Stimulated activated memory B cell treated with anti-CD40 and anti-IgM and Interleukin-4, amounts not matched to agents 10 μg/mL and 1 μg/mL and 100 μg/mL, for 72 hours (primary cell): ENCODE data around the gene CHODL.

Experiments
- ATAC-seq: fragments of 150-1000 bp; cut with Tn5 transposase; 2 replicates; pipeline ENCODE4 v1.10.0; 2021
- H3K27ac Mint-ChIP-seq: one replicate; pipeline ENCODE4 v1.8.0; 2022; ENCODE audit warnings: mild to moderate bottlenecking, mixed read lengths
- H3K27me3 Mint-ChIP-seq: one replicate; pipeline ENCODE4 v1.8.0; 2022; ENCODE audit warnings: mixed read lengths
- H3K36me3 Mint-ChIP-seq: one replicate; pipeline ENCODE4 v1.8.0; 2022; ENCODE audit warnings: mixed read lengths
- H3K4me1 Mint-ChIP-seq: one replicate; pipeline ENCODE4 v1.8.0; 2022; ENCODE audit warnings: mixed read lengths
- H3K4me3 Mint-ChIP-seq: one replicate; pipeline ENCODE4 v1.8.0; 2022; ENCODE audit warnings: mild to moderate bottlenecking, moderate library complexity, mixed read lengths
- H3K9me3 Mint-ChIP-seq: one replicate; pipeline ENCODE4 v1.8.0; 2022; ENCODE audit warnings: mixed read lengths

The CHODL gene, protein sequence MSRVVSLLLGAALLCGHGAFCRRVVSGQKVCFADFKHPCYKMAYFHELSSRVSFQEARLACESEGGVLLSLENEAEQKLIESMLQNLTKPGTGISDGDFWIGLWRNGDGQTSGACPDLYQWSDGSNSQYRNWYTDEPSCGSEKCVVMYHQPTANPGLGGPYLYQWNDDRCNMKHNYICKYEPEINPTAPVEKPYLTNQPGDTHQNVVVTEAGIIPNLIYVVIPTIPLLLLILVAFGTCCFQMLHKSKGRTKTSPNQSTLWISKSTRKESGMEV

GRCh38 chr21:18244671-18245463 lies at the start of gene CHODL:
CHODL (plus strand) TSS chr21:18244833; CDS start chr21:18245224, 391 bp downstream.
- Mint-ChIP-seq H3K36me3 (no peaks in the 10 kb centered on the region), H3K27me3 (peaks cover 9% of the 10 kb centered on the region), H3K9me3 (no peaks in the 10 kb centered on the region), H3K4me3 (no peak within 1 kb of the TSS), H3K4me1 (no peaks in the 10 kb centered on the region), H3K27ac (no peak within 1 kb of the TSS)
- no peak for ATAC-seq

DNA sequence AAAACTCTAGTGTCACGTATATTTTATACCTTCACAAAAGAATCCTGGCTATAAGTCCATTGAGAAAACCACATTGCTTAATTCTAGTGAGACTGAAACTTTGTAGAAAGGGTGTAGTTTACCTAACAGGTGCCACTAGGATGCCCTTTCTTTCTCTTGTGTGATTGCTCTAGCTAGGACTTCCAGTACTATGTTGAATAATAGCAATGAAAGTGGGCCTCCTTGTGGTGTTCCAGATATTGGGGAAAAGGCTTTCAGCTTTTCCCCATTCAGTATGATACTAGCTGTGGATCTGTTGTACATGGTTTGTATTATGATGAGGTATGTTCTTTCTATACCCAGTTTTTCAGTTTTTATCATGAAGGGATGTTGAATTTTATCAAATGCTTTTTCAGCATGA lies 39.7 kb upstream of the CHODL start:
- no peak for ATAC-seq
- peaks cover 5% of the 10 kb centered on the region for H3K9me3 Mint-ChIP-seq
- H3K27me3 Mint-ChIP-seq: no peaks in the 10 kb centered on the region
- no peaks in the 10 kb centered on the region for H3K4me1 Mint-ChIP-seq
- H3K36me3 Mint-ChIP-seq: no peaks in the 10 kb centered on the region
- no peak overlapping the region for H3K4me3 Mint-ChIP-seq
- H3K27ac Mint-ChIP-seq: no peak overlapping the region

- no peak for ATAC-seq
Observed at GRCh38 chr21:18218331-18218730, 26.3 kb upstream of the CHODL start.

GRCh38 chr21:18220498-18220897 lies 24.1 kb upstream of the CHODL start:
- Mint-ChIP-seq H3K9me3 (peaks cover 35% of the 10 kb centered on the region), H3K36me3 (no peaks in the 10 kb centered on the region), H3K4me1 (no peaks in the 10 kb centered on the region), H3K4me3 (no peak overlapping the region), H3K27ac (no peak overlapping the region), H3K27me3 (no peaks in the 10 kb centered on the region)
- no peak for ATAC-seq

More at GRCh38 chr21:18218331-18218730, 26.3 kb upstream of the CHODL start:
- Mint-ChIP-seq H3K36me3 (no peaks in the 10 kb centered on the region), H3K27me3 (no peaks in the 10 kb centered on the region), H3K9me3 (peaks cover 36% of the 10 kb centered on the region), H3K27ac (no peak overlapping the region), H3K4me3 (no peak overlapping the region), H3K4me1 (no peaks in the 10 kb centered on the region)

- Mint-ChIP-seq H3K27ac (no peak overlapping the region), H3K4me3 (no peak overlapping the region), H3K9me3 (peaks cover 25% of the 10 kb centered on the region), H3K36me3 (no peaks in the 10 kb centered on the region), H3K27me3 (no peaks in the 10 kb centered on the region), H3K4me1 (no peaks in the 10 kb centered on the region)
- ATAC-seq: no peak
Observed at GRCh38 chr21:18222346-18222745, 22.3 kb upstream of the CHODL start.

DNA sequence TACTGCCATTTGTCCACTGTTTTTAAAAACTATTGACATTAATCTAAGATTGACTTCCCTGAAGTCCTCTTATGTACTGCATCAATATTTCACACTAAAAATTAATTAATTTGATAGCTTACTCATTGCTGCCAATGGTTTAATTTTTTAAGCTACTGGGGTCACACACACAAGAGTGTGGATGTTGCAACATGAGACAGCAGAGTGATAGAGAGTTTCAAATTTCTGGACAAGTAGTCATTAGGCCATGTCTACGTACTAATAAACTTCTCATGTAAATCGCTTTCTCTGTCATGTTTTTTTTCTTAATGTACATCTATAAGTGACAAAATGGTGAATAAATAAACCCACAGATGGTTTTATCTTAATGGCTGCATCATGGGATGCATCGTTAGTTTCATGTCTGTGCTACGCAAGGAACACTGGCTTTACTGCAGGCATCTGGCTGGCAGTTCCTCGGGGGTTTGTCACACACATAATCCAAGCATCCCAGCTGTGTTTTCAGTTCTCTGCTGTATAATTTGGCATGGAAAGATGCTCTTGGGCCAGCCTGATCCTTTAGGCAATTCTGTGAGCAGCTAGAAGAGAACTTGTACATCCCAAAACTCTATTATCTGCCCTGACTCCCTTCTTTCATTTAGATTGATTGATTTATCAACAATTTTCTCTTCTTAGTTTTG lies 16.4 kb upstream of the CHODL start:
- H3K9me3 Mint-ChIP-seq: no peaks in the 10 kb centered on the region
- H3K4me1 Mint-ChIP-seq: no peaks in the 10 kb centered on the region
- no peak overlapping the region for H3K4me3 Mint-ChIP-seq
- no peaks in the 10 kb centered on the region for H3K36me3 Mint-ChIP-seq
- no peak for ATAC-seq
- no peak overlapping the region for H3K27ac Mint-ChIP-seq
- no peaks in the 10 kb centered on the region for H3K27me3 Mint-ChIP-seq

DNA sequence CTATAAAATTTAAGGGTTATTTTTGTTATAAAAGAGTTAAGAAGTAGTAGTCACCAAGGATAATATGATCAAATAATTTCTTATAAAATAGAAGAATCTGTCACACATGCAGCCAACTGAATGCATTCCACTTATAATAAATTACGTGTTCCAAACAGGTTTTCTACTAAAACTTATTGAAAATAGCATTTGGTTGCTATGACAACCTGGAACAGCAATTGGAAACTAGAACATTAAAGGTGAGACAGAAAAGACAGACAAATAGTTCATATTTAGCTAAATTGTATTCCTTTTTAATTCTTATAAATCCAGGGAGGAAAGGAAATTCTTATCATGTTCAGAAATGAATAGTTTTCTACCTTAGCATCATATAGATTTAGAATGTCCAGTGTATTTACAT lies 9.1 kb upstream of the CHODL start:
- no peaks in the 10 kb centered on the region for H3K9me3 Mint-ChIP-seq
- H3K36me3 Mint-ChIP-seq: no peaks in the 10 kb centered on the region
- H3K27ac Mint-ChIP-seq: no peak overlapping the region
- no peaks in the 10 kb centered on the region for H3K4me1 Mint-ChIP-seq
- ATAC-seq: no peak
- H3K27me3 Mint-ChIP-seq: no peaks in the 10 kb centered on the region
- H3K4me3 Mint-ChIP-seq: no peak overlapping the region

DNA sequence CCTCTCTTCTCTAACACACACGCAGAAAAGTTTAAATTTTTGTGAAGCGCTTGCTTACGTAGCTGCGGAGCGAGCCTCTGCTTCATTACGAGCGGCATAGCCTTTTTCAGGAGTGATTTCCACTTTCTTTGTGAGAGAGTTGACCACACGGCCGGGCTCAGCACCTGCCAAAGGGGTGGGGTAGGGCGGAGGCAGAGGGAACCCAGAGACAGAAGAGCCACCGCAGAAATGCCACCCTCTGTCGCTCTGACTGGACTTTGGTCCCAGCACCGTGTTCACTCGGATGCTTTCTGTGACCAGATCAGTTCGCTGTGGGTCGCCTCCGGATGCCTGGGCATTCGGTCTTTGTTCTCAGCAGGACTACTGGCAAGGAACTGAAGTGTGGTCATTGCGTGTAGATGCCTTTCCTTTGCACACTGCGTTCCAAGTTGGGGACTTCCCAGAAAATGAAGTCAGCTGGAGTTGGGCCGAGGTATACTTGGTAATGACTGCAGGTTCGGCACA lies 883 bp downstream of the CHODL start:
- no peak for ATAC-seq
- H3K9me3 Mint-ChIP-seq: no peaks in the 10 kb centered on the region
- no peaks in the 10 kb centered on the region for H3K36me3 Mint-ChIP-seq
- no peak overlapping the region for H3K27ac Mint-ChIP-seq
- no peak overlapping the region for H3K4me3 Mint-ChIP-seq
- H3K4me1 Mint-ChIP-seq: no peaks in the 10 kb centered on the region
- peaks cover 9% of the 10 kb centered on the region for H3K27me3 Mint-ChIP-seq

GRCh38 chr21:18248171-18248570 lies 3.5 kb downstream of the CHODL start:
- Mint-ChIP-seq H3K36me3 (no peaks in the 10 kb centered on the region), H3K4me1 (no peaks in the 10 kb centered on the region), H3K27ac (no peak overlapping the region), H3K27me3 (peaks cover 9% of the 10 kb centered on the region), H3K4me3 (no peak overlapping the region), H3K9me3 (no peaks in the 10 kb centered on the region)
- no peak for ATAC-seq

DNA sequence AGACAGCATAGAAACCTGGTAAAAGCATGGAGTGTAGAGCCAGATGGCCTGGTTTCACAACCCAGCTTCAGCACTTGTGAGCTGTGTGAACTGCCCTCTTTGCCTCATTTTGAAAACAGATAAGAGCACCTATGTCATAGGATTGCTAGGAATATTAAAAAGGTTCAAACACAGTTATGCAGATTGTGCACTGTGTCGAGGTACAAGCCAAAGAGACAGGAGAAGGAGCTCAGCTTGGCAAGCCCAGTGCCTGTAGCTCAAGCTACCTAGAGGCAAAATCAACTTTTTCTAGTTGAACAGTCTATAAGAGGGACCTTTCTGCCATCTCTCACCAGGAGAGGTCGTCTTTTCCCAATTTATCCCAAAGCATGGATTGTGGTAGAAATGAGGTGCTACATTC lies 5.0 kb downstream of the CHODL start:
- no peak overlapping the region for H3K4me3 Mint-ChIP-seq
- peaks cover 3% of the 10 kb centered on the region for H3K27me3 Mint-ChIP-seq
- ATAC-seq: no peak
- no peaks in the 10 kb centered on the region for H3K36me3 Mint-ChIP-seq
- no peaks in the 10 kb centered on the region for H3K9me3 Mint-ChIP-seq
- H3K27ac Mint-ChIP-seq: no peak overlapping the region
- H3K4me1 Mint-ChIP-seq: no peaks in the 10 kb centered on the region

- H3K36me3 Mint-ChIP-seq: no peaks in the 10 kb centered on the region
- H3K4me1 Mint-ChIP-seq: no peaks in the 10 kb centered on the region
- no peak for ATAC-seq
- H3K4me3 Mint-ChIP-seq: no peak overlapping the region
- no peak overlapping the region for H3K27ac Mint-ChIP-seq
- no peaks in the 10 kb centered on the region for H3K27me3 Mint-ChIP-seq
- H3K9me3 Mint-ChIP-seq: no peaks in the 10 kb centered on the region
Observed at GRCh38 chr21:18251065-18251464, 6.4 kb downstream of the CHODL start.

GRCh38 chr21:18252256-18252655 lies 7.6 kb downstream of the CHODL start:
- Mint-ChIP-seq H3K27ac (no peak overlapping the region), H3K27me3 (no peaks in the 10 kb centered on the region), H3K4me1 (no peaks in the 10 kb centered on the region), H3K4me3 (no peak overlapping the region), H3K9me3 (no peaks in the 10 kb centered on the region), H3K36me3 (no peaks in the 10 kb centered on the region)
- no peak for ATAC-seq

DNA sequence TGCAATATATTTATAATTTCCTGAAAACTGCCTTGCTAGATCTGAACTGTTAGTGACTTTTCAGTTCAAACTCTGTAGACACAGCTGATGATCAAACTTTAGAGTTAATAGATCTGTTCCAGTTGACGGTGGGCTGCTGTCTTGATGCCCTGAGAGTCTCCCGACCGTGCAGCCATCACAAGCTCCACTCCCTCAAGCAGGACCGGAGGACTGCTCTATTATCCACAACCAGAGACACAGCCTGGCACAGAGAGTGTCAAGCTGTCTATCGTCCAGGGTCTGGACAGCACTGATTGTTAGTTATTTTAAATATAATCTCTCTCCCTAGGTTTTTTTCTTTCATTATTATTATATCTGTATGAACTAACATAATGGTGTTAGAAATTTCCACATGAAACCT lies 8.0 kb downstream of the CHODL start:
- no peak overlapping the region for H3K4me3 Mint-ChIP-seq
- no peaks in the 10 kb centered on the region for H3K27me3 Mint-ChIP-seq
- H3K4me1 Mint-ChIP-seq: no peaks in the 10 kb centered on the region
- H3K27ac Mint-ChIP-seq: no peak overlapping the region
- H3K9me3 Mint-ChIP-seq: no peaks in the 10 kb centered on the region
- H3K36me3 Mint-ChIP-seq: no peaks in the 10 kb centered on the region
- ATAC-seq: peak; percentile 20

- Mint-ChIP-seq H3K4me1 (no peaks in the 10 kb centered on the region), H3K36me3 (no peaks in the 10 kb centered on the region), H3K9me3 (no peaks in the 10 kb centered on the region), H3K4me3 (no peak overlapping the region), H3K27me3 (no peaks in the 10 kb centered on the region), H3K27ac (no peak overlapping the region)
- no peak for ATAC-seq
Observed at GRCh38 chr21:18253221-18253620, 8.6 kb downstream of the CHODL start.

GRCh38 chr21:18253799-18254198 lies 9.2 kb downstream of the CHODL start:
- no peaks in the 10 kb centered on the region for H3K36me3 Mint-ChIP-seq
- no peak overlapping the region for H3K27ac Mint-ChIP-seq
- no peak for ATAC-seq

More at GRCh38 chr21:18253799-18254198, 9.2 kb downstream of the CHODL start:
- H3K4me1 Mint-ChIP-seq: no peaks in the 10 kb centered on the region
- no peaks in the 10 kb centered on the region for H3K9me3 Mint-ChIP-seq
- no peak overlapping the region for H3K4me3 Mint-ChIP-seq
- H3K27me3 Mint-ChIP-seq: no peaks in the 10 kb centered on the region
